ENCODE results near the gene GBX2.

- no peak for TF ChIP-seq LEF1 (IDR thresholded peaks at IDR 0.05; ENCODE audit: borderline replicate concordance)
- TF ChIP-seq SP1 (IDR thresholded peaks at IDR 0.05) = no peak
- TF ChIP-seq PKNOX1 (IDR thresholded peaks at IDR 0.05) = no peak
- TF ChIP-seq ARNT (IDR thresholded peaks at IDR 0.05) = no peak
- TF ChIP-seq BHLHE40 (IDR thresholded peaks at IDR 0.05; ENCODE audit: borderline replicate concordance) = no peak
- no peak for TF ChIP-seq FOXK2 (IDR thresholded peaks at IDR 0.05)
Measured at GRCh38 chr2:236160366-236161081, 7.7 kb downstream of the GBX2 start.

Data from HEK293T (cell line).